CD8-positive, alpha-beta memory T cell (primary cell): ENCODE results near the gene ZNF605. TPM values are rescaled to one million over a fixed set of nuclear protein-coding genes. Genes with fewer than 3 reads are reported as not detected.
"Not testable (repeated sequence)": the region's sequence is repeated elsewhere in the genome, so short reads cannot be mapped to it uniquely, and the experiment has no call there.

Experiments
- CTCF ChIA-PET: fragments of 350-600 bp; sonication (Branson Sonifier 250); formaldehyde crosslinking; loops from one replicate; lab custom pipeline; 2021; ENCODE audit warnings: antibody characterized with exemption; lab: Charles Lee
- POLR2A ChIA-PET: fragments of 350-600 bp; sonication (Branson Sonifier 250); formaldehyde crosslinking; loops from one replicate; lab custom pipeline; 2021; ENCODE audit warnings: antibody characterized with exemption; lab: Charles Lee
- DNase-seq, 5 donors: peaks; one replicate each; pipeline versions ENCODE4 v3.0.0 to v3.0.0-alpha.2; 2020 to 2022; ENCODE audit warnings: mixed read lengths in 1 of 5
- H3K27ac ChIP-seq: one replicate; pipeline ENCODE4 v1.7.0; 2013; ENCODE audit warnings: low read depth, mild to moderate bottlenecking, low read length, moderate library complexity
- H3K27me3 ChIP-seq: 2 replicates; pipeline ENCODE4 v1.7.0; 2013; ENCODE audit warnings: low read length, mild to moderate bottlenecking; ENCODE audit not compliant: insufficient read depth, poor library complexity, severe bottlenecking
- H3K36me3 ChIP-seq: 2 replicates; pipeline ENCODE4 v1.7.0; 2013; ENCODE audit warnings: mild to moderate bottlenecking, low read length, moderate library complexity; ENCODE audit not compliant: insufficient read depth
- H3K4me1 ChIP-seq: 2 replicates; pipeline ENCODE4 v1.7.0; 2013; ENCODE audit warnings: mild to moderate bottlenecking, low read length, moderate library complexity; ENCODE audit not compliant: insufficient read depth
- H3K4me3 ChIP-seq: 2 replicates; pipeline ENCODE4 v1.7.0; 2013; ENCODE audit warnings: mild to moderate bottlenecking, low read length
- H3K9me3 ChIP-seq: 2 replicates; pipeline ENCODE4 v1.7.0; 2013; ENCODE audit warnings: mild to moderate bottlenecking, low read length
- H3K27ac Mint-ChIP-seq, 8 donors: one replicate each; pipeline ENCODE4 v1.8.0; 2020 to 2021; ENCODE audit warnings: mixed read lengths in 8 of 8, mild to moderate bottlenecking in 6 of 8, inconsistent platforms in 3 of 8, moderate library complexity in 3 of 8
- H3K27me3 Mint-ChIP-seq, 2 donors: one replicate each; pipeline ENCODE4 v1.8.0; 2020 to 2021; ENCODE audit warnings: mixed read lengths in 2 of 2, mild to moderate bottlenecking in 1 of 2, moderate library complexity in 1 of 2
- H3K36me3 Mint-ChIP-seq, 3 donors: one replicate each; pipeline ENCODE4 v1.8.0; 2020 to 2021; ENCODE audit warnings: mixed read lengths in 3 of 3, inconsistent platforms in 1 of 3, mild to moderate bottlenecking in 1 of 3
- H3K4me1 Mint-ChIP-seq, 3 donors: one replicate each; pipeline ENCODE4 v1.8.0; 2020 to 2021; ENCODE audit warnings: mixed read lengths in 3 of 3, inconsistent platforms in 1 of 3, mild to moderate bottlenecking in 1 of 3
- H3K4me3 Mint-ChIP-seq, 7 donors: one replicate each; pipeline ENCODE4 v1.8.0; 2020 to 2021; ENCODE audit warnings: mixed read lengths in 7 of 7, mild to moderate bottlenecking in 6 of 7, moderate library complexity in 4 of 7, inconsistent platforms in 2 of 7
- H3K9me3 Mint-ChIP-seq, 5 donors: one replicate each; pipeline ENCODE4 v1.8.0; 2020 to 2022; ENCODE audit warnings: mixed read lengths in 5 of 5, mild to moderate bottlenecking in 3 of 5, moderate library complexity in 2 of 5, inconsistent platforms in 1 of 5
- polyA plus RNA-seq: library from polyadenylated mRNA; unstranded; fragments of 300-500 nt; fragmentation: Illumina TruSeq; gene quantifications from one replicate; pipeline ENCODE4 v1.2.3, GENCODE V29; 2021
- total RNA-seq, 2 experiments: library from RNA; stranded (reverse); gene quantifications; one replicate each; pipeline ENCODE4 v1.2.3, GENCODE V29; 2021

Gene ZNF605
- 1 to 10 TPM; 5.6 to 6.2 TPM for total RNA-seq
- polyA plus RNA-seq, result 1.5 TPM

DNA sequence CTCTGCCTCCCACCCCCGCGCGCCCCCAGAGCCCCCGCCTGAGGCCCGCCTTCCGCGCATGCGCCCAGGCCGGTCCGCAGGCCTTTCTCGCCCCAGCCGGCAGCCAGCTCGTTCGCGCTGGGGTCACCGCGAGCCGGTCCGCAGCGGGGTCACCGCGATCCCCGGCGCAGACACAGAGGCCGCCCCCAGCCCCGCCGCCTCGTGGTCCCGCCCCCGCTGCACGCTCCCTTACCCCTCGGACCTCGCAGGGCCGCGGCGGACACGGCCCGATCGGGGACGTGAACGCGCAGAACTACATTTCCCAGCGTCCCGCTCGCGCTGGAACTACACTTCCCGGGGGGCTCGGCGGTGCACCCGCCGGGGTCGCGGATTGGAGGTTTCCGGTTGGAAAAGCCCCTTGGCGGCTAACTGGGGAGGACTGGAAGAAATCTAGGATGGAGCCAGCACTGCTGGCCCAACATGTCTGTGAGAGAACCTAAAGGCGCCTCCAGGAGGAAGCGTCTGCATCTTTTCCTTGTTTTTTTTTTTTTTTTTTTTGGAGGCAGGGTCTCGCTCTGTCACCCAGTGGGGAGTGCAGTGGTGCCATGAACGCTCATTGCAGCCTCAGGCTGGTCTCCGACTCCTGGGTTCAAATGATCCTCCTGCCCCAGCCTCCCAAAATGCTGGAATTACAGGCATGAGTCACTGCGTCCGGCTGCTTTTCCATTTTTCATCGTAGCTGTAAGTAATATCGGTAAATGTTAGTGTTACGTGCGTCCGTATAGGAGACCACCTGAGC, at the start of gene ZNF605:
Gene ZNF605, minus strand, starts transcription at position 296 of the 778 bp plus-strand sequence. CDS start 10,671 bp downstream, outside the sequence.
- H3K4me1 ChIP-seq, result peaks cover 12% of the 10 kb centered on the region
- POLR2A ChIA-PET, result interaction anchor here (0.8 to 1.0 kb wide), 3 partner anchors 30 to 227 kb away, joined by 3 to 4 read pairs (median 3); partner anchors contain the start of gene ZNF26
- no peaks in the 10 kb centered on the region for H3K36me3 ChIP-seq
- Mint-ChIP-seq H3K36me3 (peaks cover 9 to 15% (median 9%) of the 10 kb centered on the region in 3 donors), H3K9me3 (peaks cover 0 to 6% (median 0%) of the 10 kb centered on the region in 5 donors), H3K4me3 (peak within 1 kb of the TSS; percentile 91 to 98 (median 94)), H3K4me1 (peaks cover 31 to 46% (median 39%) of the 10 kb centered on the region in 3 donors), H3K27me3 (no peaks in the 10 kb centered on the region), H3K27ac (peak within 1 kb of the TSS; percentile 70 to 97 (median 93))
- H3K27ac ChIP-seq, result peak within 1 kb of the TSS; percentile 77
- H3K9me3 ChIP-seq, result no peaks in the 10 kb centered on the region
- peak; percentile 82 to 89 (median 85) for DNase-seq
- H3K4me3 ChIP-seq, result peak within 1 kb of the TSS; percentile 98
- CTCF ChIA-PET, result interaction anchor here (0.6 to 1.3 kb wide), 2 partner anchors 17 to 52 kb away, joined by 3 to 5 read pairs; no protein-coding TSS in a partner anchor
- H3K27me3 ChIP-seq, result no peaks in the 10 kb centered on the region

DNA sequence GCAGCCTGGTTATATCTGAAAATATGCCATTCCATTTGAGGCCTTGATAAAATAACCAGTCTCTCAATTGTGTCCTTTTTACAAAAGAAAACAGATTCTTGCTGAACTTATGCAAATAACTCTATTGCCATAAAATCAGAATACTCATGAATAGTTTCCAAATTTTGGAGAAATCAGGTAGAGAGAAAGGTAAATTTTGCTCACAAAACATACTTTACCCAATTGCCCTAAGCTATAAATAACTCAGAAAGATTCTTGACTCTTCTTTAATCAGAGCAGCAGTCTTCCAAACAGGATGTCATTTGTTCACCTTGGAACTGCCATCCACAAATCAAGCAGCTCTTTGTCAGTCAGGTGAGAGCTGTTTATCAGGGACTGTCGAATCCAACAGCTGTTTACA, 42.6 kb upstream of the ZNF605 start:
- H3K27ac ChIP-seq, result no peak overlapping the region
- H3K27me3 Mint-ChIP-seq, result peaks cover 0 to 1% of the 10 kb centered on the region in 2 donors
- H3K27me3 ChIP-seq, result no peaks in the 10 kb centered on the region
- ChIA-PET POLR2A (no interaction called here), CTCF (no interaction called here)
- peak overlapping the region in 1 of 7 donors; percentile 3 for H3K4me3 Mint-ChIP-seq
- H3K36me3 Mint-ChIP-seq, result peaks cover 36 to 91% (median 84%) of the 10 kb centered on the region in 3 donors
- H3K9me3 ChIP-seq, result peaks cover 65% of the 10 kb centered on the region
- peaks cover 17 to 20% (median 18%) of the 10 kb centered on the region in 3 donors for H3K4me1 Mint-ChIP-seq
- H3K27ac Mint-ChIP-seq, result no peak overlapping the region
- H3K36me3 ChIP-seq, result peaks cover 13% of the 10 kb centered on the region
- H3K4me3 ChIP-seq, result no peak overlapping the region
- no peaks in the 10 kb centered on the region for H3K4me1 ChIP-seq
- DNase-seq, result no peak
- H3K9me3 Mint-ChIP-seq, result peaks cover 31 to 93% (median 89%) of the 10 kb centered on the region in 5 donors

DNA sequence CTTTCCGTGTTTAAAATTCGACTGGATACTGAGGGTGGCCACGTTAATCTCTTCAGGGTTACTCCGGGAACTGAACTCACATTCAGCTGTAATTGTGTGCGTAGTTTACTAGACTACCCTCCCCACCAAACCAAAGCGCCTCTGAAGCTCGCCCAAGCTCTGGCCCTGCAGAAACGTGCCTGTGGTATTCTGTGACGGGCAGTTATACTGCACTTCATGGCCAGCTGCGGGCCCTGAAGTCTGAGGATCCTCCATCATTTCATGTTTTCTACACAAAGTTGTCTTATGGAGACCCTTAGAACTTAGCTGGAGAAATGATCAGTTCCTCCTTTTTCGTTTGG, 30.7 kb upstream of the ZNF605 start:
- CTCF ChIA-PET, result interaction anchor here (1.5 kb wide), 1 partner anchor 78 kb away, joined by 4 read pairs; no protein-coding TSS in a partner anchor
- peaks cover 17 to 43% (median 42%) of the 10 kb centered on the region in 3 donors for H3K36me3 Mint-ChIP-seq
- peak overlapping the region; percentile 80 for H3K27ac ChIP-seq

DNA sequence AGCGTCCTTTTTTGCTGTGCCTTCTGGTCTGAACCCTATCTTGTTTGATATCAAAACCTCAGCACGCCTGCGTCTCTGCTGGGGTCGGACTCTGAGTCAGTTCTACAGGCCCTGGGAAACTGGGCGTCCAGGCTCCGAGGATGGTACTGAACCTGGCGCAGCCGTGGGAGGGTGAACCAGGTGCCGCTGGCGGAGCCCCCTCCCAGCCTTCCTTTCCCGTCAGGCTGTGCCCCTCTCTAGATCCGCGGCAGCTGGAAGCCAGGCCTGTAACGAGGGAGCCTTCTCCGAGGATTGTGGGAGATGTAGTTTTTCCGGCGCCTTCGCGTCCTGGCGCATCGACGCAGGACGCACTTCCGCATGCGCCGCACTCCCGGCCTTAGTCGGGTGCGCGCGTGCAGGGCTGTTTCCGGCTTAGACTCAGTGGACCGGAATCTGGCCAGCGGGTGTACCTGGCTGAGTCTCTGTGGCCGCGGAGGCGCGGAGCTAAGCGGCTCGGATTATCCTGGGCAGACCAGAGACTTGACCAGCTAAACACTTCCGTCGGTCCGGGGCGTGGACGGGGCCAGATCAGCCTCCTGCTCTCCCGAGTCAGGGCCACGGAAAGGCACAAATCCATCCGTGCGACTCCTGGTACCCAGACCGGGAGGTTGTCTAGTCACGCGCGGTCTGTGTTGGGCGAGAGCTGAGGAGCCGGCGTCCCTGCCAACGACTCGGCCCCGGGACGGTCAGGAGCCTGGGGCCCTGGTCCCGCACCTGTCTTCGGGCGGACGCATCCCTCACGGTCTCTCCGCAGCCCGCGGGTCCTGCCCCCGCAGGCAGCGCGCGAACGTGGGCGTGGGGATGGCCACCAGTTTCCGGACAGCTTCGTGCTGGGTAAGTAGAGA, 30.1 kb upstream of the ZNF605 start, which contains the start of gene ZNF26:
Gene ZNF26, plus strand, starts transcription at position 367 of the 884 bp plus-strand sequence. Its CDS starts 474 bp downstream, at position 841.
- peak within 1 kb of the TSS; percentile 80 for H3K27ac ChIP-seq
- Mint-ChIP-seq H3K4me3 (peak within 1 kb of the TSS; percentile 91 to 97 (median 95)), H3K27me3 (peaks cover 0 to 15% of the 10 kb centered on the region in 2 donors), H3K9me3 (peaks cover 6 to 25% (median 17%) of the 10 kb centered on the region in 5 donors), H3K36me3 (peaks cover 17 to 42% (median 40%) of the 10 kb centered on the region in 3 donors), H3K27ac (peak within 1 kb of the TSS; percentile 95 to 99 (median 96)), H3K4me1 (peaks cover 36 to 45% (median 43%) of the 10 kb centered on the region in 3 donors)
- H3K9me3 ChIP-seq, result no peaks in the 10 kb centered on the region
- no peaks in the 10 kb centered on the region for H3K27me3 ChIP-seq
- peaks cover 4% of the 10 kb centered on the region for H3K36me3 ChIP-seq
- ChIA-PET CTCF (interaction anchor here (1.0 to 1.5 kb wide), 2 partner anchors 77 to 195 kb away, joined by 4 to 5 read pairs; partner anchors contain the start of gene ZNF268), POLR2A (interaction anchor here (0.6 to 1.5 kb wide), 6 partner anchors 30 to 217 kb away, joined by 3 to 6 read pairs (median 3); partner anchors contain the start of genes ZNF268 and ZNF605)
- H3K4me3 ChIP-seq, result peak within 1 kb of the TSS; percentile 80
- peaks cover 23% of the 10 kb centered on the region for H3K4me1 ChIP-seq
- peak; percentile 78 to 91 (median 83) for DNase-seq

More for the DNA sequence above, 30.7 kb upstream of the ZNF605 start:
- POLR2A ChIA-PET, result interaction anchor here (0.7 to 1.3 kb wide), 4 partner anchors 31 to 216 kb away, joined by 3 to 6 read pairs (median 3); partner anchors contain the start of gene ZNF605
- peaks cover 4% of the 10 kb centered on the region for H3K36me3 ChIP-seq
- H3K9me3 ChIP-seq, result no peaks in the 10 kb centered on the region
- H3K4me1 ChIP-seq, result peaks cover 23% of the 10 kb centered on the region
- Mint-ChIP-seq H3K27ac (peak overlapping the region; percentile 28 to 97 (median 94)), H3K4me3 (peak overlapping the region; percentile 91 to 97 (median 95)), H3K27me3 (peaks cover 0 to 12% of the 10 kb centered on the region in 2 donors), H3K9me3 (peaks cover 6 to 24% (median 20%) of the 10 kb centered on the region in 5 donors), H3K4me1 (peaks cover 36 to 45% (median 43%) of the 10 kb centered on the region in 3 donors)
- no peak for DNase-seq
- H3K27me3 ChIP-seq, result no peaks in the 10 kb centered on the region
- peak overlapping the region; percentile 80 for H3K4me3 ChIP-seq

DNA sequence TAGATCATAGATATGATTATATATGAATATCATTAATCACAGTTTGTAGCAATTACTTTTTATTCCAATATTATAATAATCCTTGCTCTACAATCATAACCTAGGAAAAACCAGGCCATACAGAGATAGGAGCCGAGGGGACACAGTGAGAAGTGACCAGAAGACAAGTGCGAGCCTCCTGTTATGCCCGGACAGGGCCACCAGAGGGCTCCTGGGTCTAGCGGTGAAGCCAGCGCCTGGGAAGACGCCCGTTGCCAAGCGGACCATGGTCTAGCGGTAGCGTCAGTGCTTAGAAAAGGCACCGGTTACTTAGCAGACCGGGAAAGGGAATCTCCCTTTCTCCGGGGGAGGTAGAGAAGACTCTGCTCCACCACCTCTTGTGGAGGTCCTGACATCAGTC, 20.8 kb upstream of the ZNF605 start:
- H3K36me3 Mint-ChIP-seq, result peaks cover 0 to 19% (median 5%) of the 10 kb centered on the region in 3 donors

DNA sequence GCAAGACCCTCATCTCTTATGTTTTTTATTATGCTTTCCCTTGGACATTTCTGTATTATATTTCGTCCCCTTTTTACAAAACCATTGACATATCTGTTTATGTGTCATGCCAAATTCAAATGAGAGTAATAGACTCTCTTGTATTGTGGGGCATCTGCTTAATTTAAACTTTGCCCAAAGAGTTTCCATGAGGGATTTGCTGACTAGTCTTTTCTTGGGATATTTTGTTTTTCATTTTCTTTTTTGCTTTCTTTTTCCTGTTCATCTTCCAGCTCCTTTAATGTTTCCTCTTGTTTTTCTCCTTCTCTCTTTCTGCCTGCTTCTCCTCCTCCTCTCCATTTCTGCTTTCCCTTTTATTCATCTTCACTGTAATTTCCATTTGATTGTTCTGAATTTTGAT, 16.3 kb upstream of the ZNF605 start:
- Histone ChIP-seq H3K4me1 (no peaks in the 10 kb centered on the region), H3K9me3 (no peaks in the 10 kb centered on the region), H3K27me3 (no peaks in the 10 kb centered on the region), H3K27ac (no peak overlapping the region), H3K4me3 (no peak overlapping the region), H3K36me3 (no peaks in the 10 kb centered on the region)
- peaks cover 2 to 14% (median 3%) of the 10 kb centered on the region in 3 donors for H3K36me3 Mint-ChIP-seq
- peaks cover 7 to 26% of the 10 kb centered on the region in 2 donors for H3K27me3 Mint-ChIP-seq
- POLR2A ChIA-PET, result no interaction called here
- H3K9me3 Mint-ChIP-seq, result peaks cover 0 to 40% (median 19%) of the 10 kb centered on the region in 5 donors
- no peak overlapping the region for H3K4me3 Mint-ChIP-seq
- CTCF ChIA-PET, result no interaction called here
- no peak for DNase-seq
- H3K27ac Mint-ChIP-seq, result no peak overlapping the region
- H3K4me1 Mint-ChIP-seq, result no peaks in the 10 kb centered on the region

More for the DNA sequence above, 20.8 kb upstream of the ZNF605 start:
- H3K4me3 Mint-ChIP-seq, POLR2A ChIA-PET, H3K27ac Mint-ChIP-seq, H3K4me3 ChIP-seq, CTCF ChIA-PET, H3K9me3 ChIP-seq, H3K4me1 ChIP-seq, H3K27me3 ChIP-seq, H3K27ac ChIP-seq, H3K4me1 Mint-ChIP-seq, H3K36me3 ChIP-seq: not testable (repeated sequence)
- peaks cover 9 to 49% of the 10 kb centered on the region in 2 donors for H3K27me3 Mint-ChIP-seq
- peaks cover 4 to 44% (median 12%) of the 10 kb centered on the region in 5 donors for H3K9me3 Mint-ChIP-seq
- DNase-seq, result peak in 1 of 5 donors; percentile 11

DNA sequence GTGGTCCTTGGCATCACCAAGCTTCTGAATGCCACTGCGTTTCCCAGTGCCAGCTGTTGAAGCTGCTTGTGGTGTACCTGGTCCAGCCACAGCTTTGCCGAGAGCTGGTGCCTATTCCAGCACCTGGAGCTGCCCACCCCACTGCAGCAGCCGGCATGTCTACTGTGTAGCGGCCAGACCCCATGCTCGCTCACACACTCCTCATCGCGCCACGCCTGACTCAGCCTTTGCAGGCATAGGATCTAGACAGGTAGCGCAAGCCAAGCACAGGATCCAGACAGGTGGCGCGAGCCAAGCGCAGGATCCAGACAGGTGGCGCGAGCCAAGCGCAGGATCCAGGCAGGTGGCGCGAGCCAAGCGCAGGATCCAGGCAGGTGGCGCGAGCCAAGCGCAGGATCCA, 11.6 kb upstream of the ZNF605 start:
- Histone ChIP-seq H3K4me1 (no peaks in the 10 kb centered on the region), H3K27me3 (no peaks in the 10 kb centered on the region), H3K36me3 (no peaks in the 10 kb centered on the region), H3K9me3 (no peaks in the 10 kb centered on the region), H3K27ac (no peak overlapping the region), H3K4me3 (no peak overlapping the region)
- Mint-ChIP-seq H3K9me3 (peaks cover 0 to 22% (median 13%) of the 10 kb centered on the region in 5 donors), H3K4me3 (no peak overlapping the region), H3K4me1 (peaks cover 0 to 2% (median 0%) of the 10 kb centered on the region in 3 donors), H3K27me3 (no peaks in the 10 kb centered on the region), H3K27ac (no peak overlapping the region), H3K36me3 (peaks cover 7 to 18% (median 15%) of the 10 kb centered on the region in 3 donors)
- DNase-seq, result no peak
- ChIA-PET CTCF (interaction anchor here (0.9 kb wide), 1 partner anchor 10 kb away, joined by 3 read pairs; no protein-coding TSS in a partner anchor), POLR2A (no interaction called here)
